ENCODE data around the gene PRMT9.

The PRMT9 gene

DNA sequence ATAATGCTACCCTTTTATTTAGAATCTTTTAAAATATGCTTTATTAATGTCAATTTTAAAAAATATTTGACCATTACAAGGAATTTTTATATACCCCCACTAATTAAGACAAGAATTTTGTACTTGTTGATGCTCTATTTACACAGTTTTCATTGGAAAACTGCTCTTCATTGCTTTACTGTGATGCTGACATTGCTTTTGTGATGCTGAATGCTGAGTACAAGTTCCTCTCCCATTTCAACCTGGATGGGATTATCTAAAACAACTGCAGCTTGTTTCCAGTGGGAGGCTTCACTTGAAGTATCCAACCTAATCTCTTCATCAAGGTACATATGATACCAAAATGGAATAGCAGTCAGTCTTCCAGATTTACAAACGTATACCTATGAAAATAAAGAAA is 45.6 kb downstream of the PRMT9 start:
- Histone ChIP-seq H3K4me3 (ENCODE audit: low read depth, low read length) (no peak overlapping the region), H3K36me3 (replicated peaks) (peaks cover 27% of the 10 kb centered on the region), H3K27ac (no peak overlapping the region), H3K27me3 (replicated peaks) (no peaks in the 10 kb centered on the region)
- DNase-seq: no peak
- in situ Hi-C loops (cut with HindIII; ENCODE audit: low pct_ligation_motif_present, low sequenced_read_pairs): no loop called here
- TF ChIP-seq, protein P1, sequence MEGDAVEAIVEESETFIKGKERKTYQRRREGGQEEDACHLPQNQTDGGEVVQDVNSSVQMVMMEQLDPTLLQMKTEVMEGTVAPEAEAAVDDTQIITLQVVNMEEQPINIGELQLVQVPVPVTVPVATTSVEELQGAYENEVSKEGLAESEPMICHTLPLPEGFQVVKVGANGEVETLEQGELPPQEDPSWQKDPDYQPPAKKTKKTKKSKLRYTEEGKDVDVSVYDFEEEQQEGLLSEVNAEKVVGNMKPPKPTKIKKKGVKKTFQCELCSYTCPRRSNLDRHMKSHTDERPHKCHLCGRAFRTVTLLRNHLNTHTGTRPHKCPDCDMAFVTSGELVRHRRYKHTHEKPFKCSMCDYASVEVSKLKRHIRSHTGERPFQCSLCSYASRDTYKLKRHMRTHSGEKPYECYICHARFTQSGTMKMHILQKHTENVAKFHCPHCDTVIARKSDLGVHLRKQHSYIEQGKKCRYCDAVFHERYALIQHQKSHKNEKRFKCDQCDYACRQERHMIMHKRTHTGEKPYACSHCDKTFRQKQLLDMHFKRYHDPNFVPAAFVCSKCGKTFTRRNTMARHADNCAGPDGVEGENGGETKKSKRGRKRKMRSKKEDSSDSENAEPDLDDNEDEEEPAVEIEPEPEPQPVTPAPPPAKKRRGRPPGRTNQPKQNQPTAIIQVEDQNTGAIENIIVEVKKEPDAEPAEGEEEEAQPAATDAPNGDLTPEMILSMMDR (IDR thresholded peaks at IDR 0.05; ENCODE audit: low read depth, low read length, missing control alignments): no peak

DNA sequence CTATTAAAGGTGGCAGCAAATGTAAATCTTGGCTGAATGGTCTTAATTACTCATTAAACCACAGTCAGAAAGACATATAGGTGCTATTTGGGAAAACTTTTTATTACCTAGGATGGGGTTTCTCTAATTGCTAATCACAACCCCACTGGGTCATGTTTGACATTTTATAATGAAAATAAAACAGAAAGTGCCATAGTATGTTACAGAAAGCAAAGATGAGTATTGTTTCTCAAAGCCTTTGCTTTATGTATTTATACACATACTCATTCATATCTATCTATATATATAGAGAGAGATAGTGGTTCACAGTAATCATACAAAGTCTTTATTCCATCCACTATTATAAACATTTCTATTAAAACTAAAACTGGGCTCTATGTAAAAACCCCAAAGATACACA is 48.6 kb downstream of the PRMT9 start:
- no peak for DNase-seq
- TF ChIP-seq, protein P1 (IDR thresholded peaks at IDR 0.05; ENCODE audit: low read depth, low read length, missing control alignments): no peak

DNA sequence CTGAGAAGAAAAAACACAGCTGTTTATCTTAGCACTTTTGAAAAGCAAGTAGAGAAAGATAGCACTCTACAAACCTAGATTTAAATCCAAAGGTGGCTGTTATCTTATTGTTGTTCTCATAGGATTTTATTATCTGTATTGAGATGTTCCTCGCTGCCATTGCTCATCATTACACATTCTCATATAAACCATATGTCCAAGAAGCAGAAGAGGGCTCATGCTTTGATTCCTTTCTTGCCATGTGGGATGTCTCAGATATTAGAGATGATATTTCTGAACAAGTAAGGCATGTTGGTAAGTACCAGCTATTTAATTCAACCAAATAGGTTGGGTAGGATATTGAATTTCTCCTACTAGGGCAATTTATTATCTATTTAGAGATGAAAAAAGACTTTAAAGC is 50.3 kb downstream of the PRMT9 start:
- TF ChIP-seq, protein P1 (IDR thresholded peaks at IDR 0.05; ENCODE audit: low read depth, low read length, missing control alignments): no peak

More for the DNA sequence above, 48.6 kb downstream of the PRMT9 start:
- in situ Hi-C loops (cut with HindIII; ENCODE audit: low pct_ligation_motif_present, low sequenced_read_pairs): no loop called here
- H3K4me3 ChIP-seq (ENCODE audit: low read depth, low read length): no peak overlapping the region
- no peak overlapping the region for H3K27ac ChIP-seq
- H3K36me3 ChIP-seq (replicated peaks): peaks cover 34% of the 10 kb centered on the region
- no peaks in the 10 kb centered on the region for H3K27me3 ChIP-seq (replicated peaks)

DNA sequence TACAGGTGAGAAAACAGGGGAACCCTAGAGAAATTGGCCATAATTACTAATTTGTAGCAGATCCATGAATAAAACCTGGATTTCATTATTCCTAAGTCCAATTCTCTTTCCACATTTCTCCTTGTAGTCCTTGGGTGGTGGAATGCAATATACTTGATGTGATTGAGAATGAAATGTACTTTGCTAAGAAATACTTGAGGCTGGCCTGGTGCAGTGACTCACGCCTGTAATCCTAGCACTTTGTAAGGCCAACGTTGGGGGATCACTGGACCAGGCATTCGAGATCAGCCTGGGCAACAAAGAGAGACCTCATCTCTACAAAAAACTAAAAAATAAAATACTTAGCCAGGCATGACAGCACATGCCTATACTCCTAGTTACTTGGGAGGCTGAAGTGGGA is 50.9 kb downstream of the PRMT9 start:
- H3K36me3 ChIP-seq (replicated peaks): peaks cover 37% of the 10 kb centered on the region

More for the DNA sequence above, 50.3 kb downstream of the PRMT9 start:
- Histone ChIP-seq H3K36me3 (replicated peaks) (peaks cover 37% of the 10 kb centered on the region), H3K27ac (no peak overlapping the region), H3K27me3 (replicated peaks) (no peaks in the 10 kb centered on the region), H3K4me3 (ENCODE audit: low read depth, low read length) (no peak overlapping the region)
- no peak for DNase-seq
- in situ Hi-C loops (cut with HindIII; ENCODE audit: low pct_ligation_motif_present, low sequenced_read_pairs): no loop called here

DNA sequence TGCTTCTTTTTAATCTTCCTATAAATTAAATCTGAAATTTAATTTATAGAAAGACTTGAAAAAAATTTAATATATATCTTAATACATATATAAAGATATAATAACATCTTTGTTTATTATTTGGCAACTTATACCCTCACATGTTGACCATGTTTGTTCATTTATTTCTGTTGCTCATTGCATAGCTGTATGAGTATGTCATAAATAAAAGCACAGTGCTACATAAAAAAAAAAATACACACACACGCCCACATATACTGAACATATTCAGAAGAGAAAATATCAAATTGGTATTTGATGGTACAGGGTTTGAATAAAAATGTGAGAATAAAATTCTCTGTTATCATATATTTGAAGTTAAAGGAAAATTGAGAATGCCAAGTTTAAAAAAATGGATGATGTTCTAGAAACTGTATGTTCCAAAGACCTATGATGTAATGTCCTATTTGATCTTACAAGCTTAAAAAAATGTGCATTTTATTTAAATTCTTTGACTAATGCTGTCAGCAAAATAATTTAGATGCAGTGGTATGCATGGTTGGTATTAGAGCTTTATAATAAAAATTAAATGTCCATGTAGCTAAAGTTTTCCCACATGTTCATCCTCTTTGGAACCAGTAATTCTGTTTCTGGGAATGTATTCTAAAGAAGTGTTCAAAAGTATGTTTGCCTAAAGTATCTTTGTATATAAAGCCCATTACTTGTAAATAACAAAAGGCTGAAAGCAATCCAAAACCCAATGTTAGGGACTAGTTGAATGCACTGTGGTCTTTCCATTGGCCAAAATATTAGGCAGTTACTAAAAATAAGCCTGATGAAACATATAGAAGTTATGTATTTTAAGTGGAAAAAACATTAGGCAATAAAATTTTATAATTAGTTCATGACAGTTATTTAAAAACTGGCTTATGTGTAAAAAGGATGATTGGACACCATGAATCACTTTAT is 53.9 kb downstream of the PRMT9 start:
- H3K27me3 ChIP-seq (replicated peaks): no peaks in the 10 kb centered on the region
- in situ Hi-C loops (cut with HindIII; ENCODE audit: low pct_ligation_motif_present, low sequenced_read_pairs): no loop called here
- H3K4me3 ChIP-seq (ENCODE audit: low read depth, low read length): no peak overlapping the region
- H3K27ac ChIP-seq: no peak overlapping the region
- TF ChIP-seq, protein P1 (IDR thresholded peaks at IDR 0.05; ENCODE audit: low read depth, low read length, missing control alignments): no peak
- H3K36me3 ChIP-seq (replicated peaks): peaks cover 43% of the 10 kb centered on the region
- no peak for DNase-seq

More for the DNA sequence above, 50.9 kb downstream of the PRMT9 start:
- TF ChIP-seq, protein P1 (IDR thresholded peaks at IDR 0.05; ENCODE audit: low read depth, low read length, missing control alignments): no peak
- DNase-seq: peak; percentile 35
- Histone ChIP-seq H3K4me3 (ENCODE audit: low read depth, low read length) (no peak overlapping the region), H3K27me3 (replicated peaks) (no peaks in the 10 kb centered on the region), H3K27ac (no peak overlapping the region)
- in situ Hi-C loops (cut with HindIII; ENCODE audit: low pct_ligation_motif_present, low sequenced_read_pairs): no loop called here

Data from brain microvascular endothelial cell (primary cell).